ENCODE results near the gene IFI6. TPM values are rescaled to one million over a fixed set of nuclear protein-coding genes. Genes with fewer than 3 reads are reported as not detected.
"Not testable (repeated sequence)": the region's sequence is repeated elsewhere in the genome, so short reads cannot be mapped to it uniquely, and the experiment has no call there.

IFI6 gene
- total and polyA plus RNA-seq, 10 donors: 41.6 to 85.8 (median 62.7) TPM

DNA sequence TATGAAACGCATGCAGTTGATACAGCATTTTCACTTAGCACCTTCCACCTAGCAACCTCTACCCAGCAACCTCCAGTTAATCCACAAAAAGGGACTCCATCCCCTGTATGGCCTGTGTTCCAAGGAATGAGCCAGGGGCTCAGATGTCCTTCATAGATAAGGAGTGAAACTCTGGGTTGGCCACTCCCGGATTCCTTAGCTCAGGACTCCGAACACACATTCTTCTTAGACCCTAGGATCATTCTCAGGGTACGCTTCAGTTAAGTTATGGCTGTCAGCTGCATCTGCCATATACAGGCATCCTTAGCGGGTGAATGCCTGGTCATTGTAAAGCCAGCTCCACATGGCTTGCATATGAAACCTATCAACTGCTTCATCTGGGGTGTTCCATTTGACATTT, 15.9 kb upstream of the IFI6 start:
- no peaks in the 10 kb centered on the region for H3K36me3 ChIP-seq
- no peak overlapping the region for H3K27ac ChIP-seq
- intact Hi-C loops (cut with DNase I; ENCODE audit: low total_unique reads): no loop called here
- H3K4me1 ChIP-seq: peaks cover 0 to 8% (median 0%) of the 10 kb centered on the region in 6 donors
- 91 to 99% (median 96%) methylated on average over 5 of the region's 5 CpGs for WGBS, 5 donors
- TF ChIP-seq POLR2A (IDR thresholded peaks at IDR 0.05): no peak
- no peak for TF ChIP-seq POLR2AphosphoS5 (IDR thresholded peaks at IDR 0.05)
- TF ChIP-seq, protein P1, sequence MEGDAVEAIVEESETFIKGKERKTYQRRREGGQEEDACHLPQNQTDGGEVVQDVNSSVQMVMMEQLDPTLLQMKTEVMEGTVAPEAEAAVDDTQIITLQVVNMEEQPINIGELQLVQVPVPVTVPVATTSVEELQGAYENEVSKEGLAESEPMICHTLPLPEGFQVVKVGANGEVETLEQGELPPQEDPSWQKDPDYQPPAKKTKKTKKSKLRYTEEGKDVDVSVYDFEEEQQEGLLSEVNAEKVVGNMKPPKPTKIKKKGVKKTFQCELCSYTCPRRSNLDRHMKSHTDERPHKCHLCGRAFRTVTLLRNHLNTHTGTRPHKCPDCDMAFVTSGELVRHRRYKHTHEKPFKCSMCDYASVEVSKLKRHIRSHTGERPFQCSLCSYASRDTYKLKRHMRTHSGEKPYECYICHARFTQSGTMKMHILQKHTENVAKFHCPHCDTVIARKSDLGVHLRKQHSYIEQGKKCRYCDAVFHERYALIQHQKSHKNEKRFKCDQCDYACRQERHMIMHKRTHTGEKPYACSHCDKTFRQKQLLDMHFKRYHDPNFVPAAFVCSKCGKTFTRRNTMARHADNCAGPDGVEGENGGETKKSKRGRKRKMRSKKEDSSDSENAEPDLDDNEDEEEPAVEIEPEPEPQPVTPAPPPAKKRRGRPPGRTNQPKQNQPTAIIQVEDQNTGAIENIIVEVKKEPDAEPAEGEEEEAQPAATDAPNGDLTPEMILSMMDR (IDR thresholded peaks at IDR 0.05 in 8 of 11, conservative IDR thresholded peaks at IDR 0.05 in 3 of 11): no peak
- DNase-seq: no peak
- H3K27me3 ChIP-seq (replicated peaks in 1 of 7): no peaks in the 10 kb centered on the region
- H3K9me3 ChIP-seq: peaks cover 0 to 10% (median 0%) of the 10 kb centered on the region in 8 donors
- no peak overlapping the region for H3K4me3 ChIP-seq

DNA sequence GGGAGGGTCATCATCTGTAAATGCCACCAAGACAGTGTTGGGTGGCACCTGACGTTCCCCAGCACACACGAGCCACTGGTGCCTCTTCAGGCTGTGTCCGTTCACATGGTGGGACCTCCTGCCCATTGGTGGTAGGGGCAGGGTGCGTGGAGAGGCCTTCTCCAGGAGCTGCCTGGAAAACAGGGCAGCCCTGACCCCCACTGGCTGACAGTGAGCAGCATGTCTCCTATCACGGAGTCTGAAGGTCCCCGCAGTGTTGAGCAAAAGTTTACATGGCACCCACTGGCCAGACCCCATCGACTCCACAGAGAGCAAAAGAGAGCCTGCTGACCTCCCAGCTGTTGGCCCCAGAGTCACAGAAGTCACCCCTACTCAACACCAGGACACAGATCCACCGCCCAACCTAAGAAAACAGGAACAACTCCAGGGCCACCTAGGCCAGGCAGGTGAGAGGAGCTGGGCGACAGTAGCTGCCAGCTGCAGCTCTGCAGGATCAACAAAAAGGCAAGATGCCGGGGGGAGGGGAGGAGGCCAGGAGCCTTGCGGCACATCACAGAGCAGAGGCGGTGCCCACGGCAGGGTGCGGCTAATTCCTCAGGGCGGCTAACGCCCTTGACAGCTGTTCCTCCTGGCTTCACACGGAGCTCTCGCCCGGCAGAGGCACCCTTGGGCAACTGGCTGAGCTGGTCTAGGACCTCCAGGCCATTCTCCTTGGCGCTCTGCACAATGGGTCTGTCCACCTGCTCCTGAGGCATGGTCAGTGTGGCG, 14.4 kb upstream of the IFI6 start:
- H3K27ac ChIP-seq: no peak overlapping the region
- peaks cover 0 to 8% (median 0%) of the 10 kb centered on the region in 6 donors for H3K4me1 ChIP-seq
- H3K36me3 ChIP-seq: no peaks in the 10 kb centered on the region
- H3K27me3 ChIP-seq (replicated peaks in 1 of 7): no peaks in the 10 kb centered on the region
- H3K9me3 ChIP-seq: peaks cover 0 to 17% (median 12%) of the 10 kb centered on the region in 8 donors
- 67 to 86% (median 81%) methylated on average over 7 to 21 of the region's 21 CpGs for WGBS, 5 donors
- no peak overlapping the region for H3K4me3 ChIP-seq
- TF ChIP-seq POLR2AphosphoS5 (IDR thresholded peaks at IDR 0.05) (no peak), POLR2A (IDR thresholded peaks at IDR 0.05) (no peak)
- TF ChIP-seq, protein P1 (IDR thresholded peaks at IDR 0.05 in 8 of 11, conservative IDR thresholded peaks at IDR 0.05 in 3 of 11): no peak
- intact Hi-C loops (cut with DNase I; ENCODE audit: low total_unique reads): no loop called here
- DNase-seq: no peak

DNA sequence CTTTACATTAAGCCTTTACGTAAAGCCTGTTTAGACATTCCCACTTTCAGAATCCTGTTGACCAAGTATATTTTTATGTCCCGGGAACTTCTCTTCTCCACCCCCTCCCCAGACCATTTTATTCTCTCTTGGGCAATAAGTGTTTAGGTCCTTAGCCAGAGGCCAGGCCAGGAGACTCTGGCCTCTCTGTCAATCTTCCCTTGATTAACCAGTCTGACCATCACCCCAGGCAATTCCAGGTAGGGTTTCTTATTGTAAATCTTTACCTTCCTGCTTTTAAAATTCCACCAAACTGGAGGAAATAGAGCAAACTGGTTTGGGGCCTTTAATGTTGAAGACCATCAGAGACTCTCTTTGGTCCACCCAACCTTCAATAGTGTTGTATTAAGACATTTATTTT, 12.2 kb upstream of the IFI6 start:
- 94 to 99% (median 95%) methylated on average over 2 of the region's 2 CpGs for WGBS, 5 donors
- H3K4me3 ChIP-seq: no peak overlapping the region
- intact Hi-C loops (cut with DNase I; ENCODE audit: low total_unique reads): no loop called here
- H3K27ac ChIP-seq: no peak overlapping the region
- no peak for TF ChIP-seq POLR2AphosphoS5 (IDR thresholded peaks at IDR 0.05)
- TF ChIP-seq POLR2A (IDR thresholded peaks at IDR 0.05): no peak
- TF ChIP-seq, protein P1 (IDR thresholded peaks at IDR 0.05 in 8 of 11, conservative IDR thresholded peaks at IDR 0.05 in 3 of 11): no peak
- no peaks in the 10 kb centered on the region for H3K36me3 ChIP-seq
- H3K4me1 ChIP-seq: no peaks in the 10 kb centered on the region
- DNase-seq: no peak
- H3K27me3 ChIP-seq (replicated peaks in 1 of 7): no peaks in the 10 kb centered on the region
- H3K9me3 ChIP-seq: peaks cover 0 to 37% (median 32%) of the 10 kb centered on the region in 8 donors

DNA sequence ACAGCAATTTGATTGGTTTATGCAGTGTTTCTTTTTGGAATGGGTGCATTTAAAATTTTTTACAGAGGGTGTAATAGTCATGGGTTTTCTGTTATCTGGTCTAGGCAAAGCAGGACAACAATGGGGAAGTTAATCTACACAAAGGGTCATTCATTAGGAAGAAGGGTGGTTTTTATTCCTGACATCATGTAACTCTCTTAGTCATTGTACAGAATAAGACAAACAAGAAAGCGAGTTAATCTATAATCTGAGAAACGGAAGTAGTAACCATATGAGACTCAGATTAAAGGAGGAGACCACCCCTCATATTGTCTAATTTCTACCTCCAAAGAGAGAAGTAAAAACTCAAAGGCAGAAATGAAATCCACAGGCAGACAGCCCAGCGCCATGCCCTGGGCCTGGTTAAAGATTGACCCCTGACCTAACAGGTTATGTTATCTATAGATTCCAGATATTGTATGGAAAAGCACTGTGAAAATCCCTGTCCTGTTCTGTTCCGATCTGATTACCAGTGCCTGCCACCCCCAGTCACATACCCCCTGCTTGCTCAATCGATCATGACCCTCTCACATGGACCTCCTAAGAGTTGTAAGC, 10.5 kb upstream of the IFI6 start:
- no peak for TF ChIP-seq POLR2AphosphoS5 (IDR thresholded peaks at IDR 0.05)
- no peaks in the 10 kb centered on the region for H3K36me3 ChIP-seq
- 89 to 94% (median 93%) methylated on average over 5 of the region's 5 CpGs for WGBS, 5 donors
- intact Hi-C loops (cut with DNase I; ENCODE audit: low total_unique reads): no loop called here
- DNase-seq: no peak
- H3K4me1 ChIP-seq: no peaks in the 10 kb centered on the region
- no peak overlapping the region for H3K4me3 ChIP-seq
- no peaks in the 10 kb centered on the region for H3K27me3 ChIP-seq (replicated peaks in 1 of 7)
- peaks cover 0 to 37% (median 32%) of the 10 kb centered on the region in 8 donors for H3K9me3 ChIP-seq
- no peak overlapping the region for H3K27ac ChIP-seq

DNA sequence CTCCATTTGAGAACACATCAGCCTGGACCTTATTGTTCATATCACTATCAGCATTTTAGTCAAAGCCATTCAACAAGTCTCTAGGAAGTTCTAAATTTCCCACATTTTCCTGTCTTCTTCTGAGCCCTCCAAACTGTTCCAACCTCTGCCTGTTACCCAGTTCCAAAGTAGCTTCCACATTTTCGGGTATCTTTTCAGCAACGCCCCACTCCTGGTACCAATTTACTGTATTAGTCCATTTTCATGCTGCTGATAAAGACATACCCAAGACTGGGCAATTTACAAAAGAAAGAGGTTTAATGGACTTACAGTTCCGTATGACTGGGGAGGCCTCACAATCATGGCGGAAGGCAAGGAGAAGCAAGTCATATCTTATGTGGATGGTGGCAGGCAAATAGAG, 9.6 kb upstream of the IFI6 start:
- DNase-seq; H3K36me3 ChIP-seq; H3K27ac ChIP-seq; H3K4me3 ChIP-seq; H3K4me1 ChIP-seq; H3K27me3 ChIP-seq (replicated peaks in 1 of 7); intact Hi-C loops (cut with DNase I; ENCODE audit: low total_unique reads): not testable (repeated sequence)
- WGBS, 5 donors: 93 to 99% (median 97%) methylated on average over 4 of the region's 4 CpGs
- peaks cover 0 to 37% (median 32%) of the 10 kb centered on the region in 8 donors for H3K9me3 ChIP-seq

DNA sequence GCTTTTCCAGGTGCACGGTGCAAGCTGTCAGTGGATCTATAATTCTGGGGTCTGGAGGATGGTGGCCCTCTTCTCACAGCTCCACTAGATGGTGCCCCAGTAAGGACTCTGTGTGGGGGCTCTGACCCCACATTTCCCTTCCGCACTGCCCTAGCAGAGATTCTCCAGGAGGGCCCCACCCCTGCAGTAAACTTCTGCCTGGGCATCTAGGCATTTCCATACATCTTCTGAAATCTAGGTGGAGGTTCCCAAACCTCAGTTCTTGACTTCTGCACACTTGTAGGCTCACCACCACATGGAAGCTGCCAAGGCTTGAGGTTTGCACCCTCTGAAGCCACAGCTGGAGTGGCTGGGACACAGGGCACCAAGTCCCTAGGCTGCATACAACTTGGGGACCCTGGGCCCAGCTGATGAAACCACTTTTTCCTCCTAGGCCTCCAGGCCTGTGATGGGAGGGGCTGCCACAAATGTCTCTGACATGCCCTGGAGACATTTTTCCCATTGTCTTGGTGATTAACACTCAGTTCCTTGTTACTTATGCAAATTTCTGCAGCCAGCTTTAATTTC, 8.3 kb upstream of the IFI6 start:
- H3K4me3 ChIP-seq; H3K27me3 ChIP-seq (replicated peaks in 1 of 7); intact Hi-C loops (cut with DNase I; ENCODE audit: low total_unique reads); H3K36me3 ChIP-seq; H3K27ac ChIP-seq; DNase-seq; H3K4me1 ChIP-seq: not testable (repeated sequence)
- WGBS, 5 donors: 98 to 100% (median 100%) methylated on average over 1 to 2 of the region's 2 CpGs
- H3K9me3 ChIP-seq: peaks cover 0 to 37% (median 32%) of the 10 kb centered on the region in 8 donors

Data from spleen (tissue), 11 donors.